Activated naive CD4-positive, alpha-beta T cell treated with anti-CD3 and anti-CD28 coated beads, Interleukin-2, amount 10 ng/mL, durations not matched to agents 7 days and 5 days (primary cell): ENCODE data around the gene NME7.

ENCODE experiments used
- CTCF ChIA-PET: fragments of 350-600 bp; sonication (Branson Sonifier 250); formaldehyde crosslinking; loops from one replicate; lab custom pipeline; 2021; ENCODE audit warnings: antibody characterized with exemption; lab: Charles Lee
- DNase-seq: peaks from one replicate; pipeline ENCODE4 v3.0.0-alpha.2; 2020
- H3K27ac Mint-ChIP-seq: one replicate; pipeline ENCODE4 v1.8.0; 2021; ENCODE audit warnings: mild to moderate bottlenecking, moderate library complexity, mixed read lengths
- H3K27me3 Mint-ChIP-seq: one replicate; pipeline ENCODE4 v1.8.0; 2021; ENCODE audit warnings: mild to moderate bottlenecking, mixed read lengths
- H3K36me3 Mint-ChIP-seq: one replicate; pipeline ENCODE4 v1.8.0; 2021; ENCODE audit warnings: mixed read lengths
- H3K4me1 Mint-ChIP-seq: one replicate; pipeline ENCODE4 v1.8.0; 2021; ENCODE audit warnings: mixed read lengths
- H3K4me3 Mint-ChIP-seq: one replicate; pipeline ENCODE4 v1.8.0; 2021; ENCODE audit warnings: mild to moderate bottlenecking, moderate library complexity, mixed read lengths
- H3K9me3 Mint-ChIP-seq: one replicate; pipeline ENCODE4 v1.8.0; 2021; ENCODE audit warnings: mixed read lengths

NME7 gene

GRCh38 chr1:169098380-169098779, 269.2 kb downstream of the NME7 start:
- CTCF ChIA-PET, result no interaction called here
- H3K4me1 Mint-ChIP-seq, result no peaks in the 10 kb centered on the region
- no peaks in the 10 kb centered on the region for H3K36me3 Mint-ChIP-seq
- no peaks in the 10 kb centered on the region for H3K9me3 Mint-ChIP-seq
- H3K27me3 Mint-ChIP-seq, result peaks cover 13% of the 10 kb centered on the region
- H3K4me3 Mint-ChIP-seq, result no peak overlapping the region
- no peak overlapping the region for H3K27ac Mint-ChIP-seq
- no peak for DNase-seq

- peaks cover 20% of the 10 kb centered on the region for H3K27me3 Mint-ChIP-seq
- no peak overlapping the region for H3K27ac Mint-ChIP-seq
- DNase-seq, result no peak
- H3K36me3 Mint-ChIP-seq, result no peaks in the 10 kb centered on the region
- no peaks in the 10 kb centered on the region for H3K9me3 Mint-ChIP-seq
- H3K4me1 Mint-ChIP-seq, result no peaks in the 10 kb centered on the region
- no peak overlapping the region for H3K4me3 Mint-ChIP-seq
- CTCF ChIA-PET, result no interaction called here
These were observed 272.6 kb downstream of the NME7 start for GRCh38 chr1:169094897-169095569.

DNA sequence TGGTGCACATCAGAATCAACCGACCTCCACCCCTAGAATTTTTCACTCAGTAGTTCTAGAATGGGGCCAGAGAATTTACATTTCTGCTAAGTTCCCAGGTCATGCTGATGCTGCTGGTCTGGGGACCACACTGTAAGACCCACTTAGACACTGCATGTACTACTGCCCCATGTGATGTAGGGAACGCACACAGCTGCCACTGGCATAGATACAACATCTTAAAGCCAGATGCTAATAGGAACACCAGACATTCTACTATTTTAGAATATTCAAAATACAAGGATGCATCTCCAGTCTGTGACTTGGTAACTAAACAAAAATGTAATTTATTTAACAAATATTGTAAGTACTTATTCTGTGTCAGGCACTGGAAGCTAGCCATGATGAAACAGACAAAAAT, 275.2 kb downstream of the NME7 start:
- Mint-ChIP-seq H3K27ac (no peak overlapping the region), H3K4me3 (no peak overlapping the region), H3K27me3 (peaks cover 16% of the 10 kb centered on the region), H3K4me1 (no peaks in the 10 kb centered on the region), H3K36me3 (no peaks in the 10 kb centered on the region), H3K9me3 (no peaks in the 10 kb centered on the region)
- CTCF ChIA-PET, result no interaction called here
- no peak for DNase-seq

DNA sequence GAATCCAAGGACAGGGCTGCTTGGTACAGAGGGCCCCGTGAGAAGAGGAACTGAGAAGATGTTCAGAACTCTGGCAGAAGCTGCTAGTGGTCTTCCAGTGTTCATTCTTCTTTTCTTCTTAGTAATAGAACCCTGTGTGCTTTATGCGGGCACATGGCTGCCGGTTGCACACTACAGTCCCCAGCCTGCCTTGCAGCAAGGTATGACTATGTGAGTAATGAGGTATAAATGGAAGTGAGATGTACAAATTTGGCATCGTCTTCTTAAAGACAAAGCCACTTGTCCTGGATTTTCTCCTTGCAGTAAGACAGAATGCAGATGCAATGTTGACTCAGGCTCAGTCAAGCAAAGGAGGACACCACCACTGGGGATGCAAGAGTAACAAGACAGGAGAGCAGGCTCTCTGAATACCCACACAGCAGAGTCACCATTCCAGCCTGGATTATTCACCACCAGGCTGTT, 276.1 kb downstream of the NME7 start:
- Mint-ChIP-seq H3K27me3 (peaks cover 16% of the 10 kb centered on the region), H3K9me3 (no peaks in the 10 kb centered on the region), H3K36me3 (no peaks in the 10 kb centered on the region), H3K4me3 (no peak overlapping the region), H3K4me1 (no peaks in the 10 kb centered on the region), H3K27ac (no peak overlapping the region)
- no peak for DNase-seq
- CTCF ChIA-PET, result no interaction called here

GRCh38 chr1:169090900-169091311, 276.7 kb downstream of the NME7 start:
- Mint-ChIP-seq H3K27ac (no peak overlapping the region), H3K27me3 (peaks cover 14% of the 10 kb centered on the region), H3K4me3 (no peak overlapping the region), H3K36me3 (no peaks in the 10 kb centered on the region), H3K4me1 (no peaks in the 10 kb centered on the region), H3K9me3 (no peaks in the 10 kb centered on the region)
- CTCF ChIA-PET, result no interaction called here
- no peak for DNase-seq

- Mint-ChIP-seq H3K36me3 (no peaks in the 10 kb centered on the region), H3K9me3 (no peaks in the 10 kb centered on the region), H3K4me3 (no peak overlapping the region), H3K27ac (no peak overlapping the region), H3K4me1 (no peaks in the 10 kb centered on the region), H3K27me3 (peaks cover 18% of the 10 kb centered on the region)
- CTCF ChIA-PET, result no interaction called here
- DNase-seq, result no peak
These were observed 277.2 kb downstream of the NME7 start for GRCh38 chr1:169090308-169090899.

DNA sequence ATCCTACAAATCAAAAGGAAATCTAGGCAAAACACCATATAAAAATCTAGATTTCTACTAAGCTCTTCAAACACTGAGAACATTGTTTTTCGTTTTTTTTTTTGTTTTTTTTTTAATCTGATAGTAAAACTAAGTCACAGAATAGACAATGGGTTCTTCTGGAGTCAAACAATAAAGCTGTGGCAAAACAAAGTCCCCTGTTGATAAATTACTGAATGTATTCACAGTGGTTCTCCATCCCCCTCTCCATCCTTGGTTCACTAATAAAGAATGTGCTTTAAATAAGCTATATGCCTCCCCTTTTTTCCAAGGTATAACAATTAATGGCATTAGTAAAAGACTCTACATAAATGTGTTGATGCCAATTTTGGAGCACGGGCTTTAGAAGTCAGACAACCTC, 277.8 kb downstream of the NME7 start:
- Mint-ChIP-seq H3K27me3 (peaks cover 19% of the 10 kb centered on the region), H3K27ac (no peak overlapping the region), H3K9me3 (no peaks in the 10 kb centered on the region), H3K4me1 (no peaks in the 10 kb centered on the region), H3K4me3 (no peak overlapping the region), H3K36me3 (no peaks in the 10 kb centered on the region)
- CTCF ChIA-PET, result no interaction called here
- DNase-seq, result no peak

DNA sequence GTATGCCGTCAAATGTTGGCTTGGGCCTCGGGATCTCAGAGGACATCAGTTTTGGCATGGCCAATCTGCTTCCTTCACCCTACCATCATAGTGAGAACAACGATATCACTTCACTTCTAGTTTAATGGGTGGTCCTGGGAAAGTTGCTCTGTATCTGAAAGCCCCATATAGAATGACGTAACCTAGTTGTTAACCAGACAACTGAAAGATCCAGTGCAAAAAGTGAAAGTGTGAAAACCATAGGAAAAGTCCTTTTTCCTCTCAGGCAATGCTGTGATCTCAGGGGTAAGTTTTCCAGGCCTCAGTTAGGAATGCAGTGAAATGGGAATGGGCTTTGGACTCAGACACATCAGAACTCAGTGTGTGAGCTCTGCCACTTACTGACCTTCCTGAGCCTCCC, 279.7 kb downstream of the NME7 start:
- Mint-ChIP-seq H3K36me3 (no peaks in the 10 kb centered on the region), H3K4me3 (no peak overlapping the region), H3K27ac (no peak overlapping the region), H3K27me3 (peaks cover 19% of the 10 kb centered on the region), H3K4me1 (no peaks in the 10 kb centered on the region), H3K9me3 (no peaks in the 10 kb centered on the region)
- CTCF ChIA-PET, result no interaction called here
- no peak for DNase-seq

DNA sequence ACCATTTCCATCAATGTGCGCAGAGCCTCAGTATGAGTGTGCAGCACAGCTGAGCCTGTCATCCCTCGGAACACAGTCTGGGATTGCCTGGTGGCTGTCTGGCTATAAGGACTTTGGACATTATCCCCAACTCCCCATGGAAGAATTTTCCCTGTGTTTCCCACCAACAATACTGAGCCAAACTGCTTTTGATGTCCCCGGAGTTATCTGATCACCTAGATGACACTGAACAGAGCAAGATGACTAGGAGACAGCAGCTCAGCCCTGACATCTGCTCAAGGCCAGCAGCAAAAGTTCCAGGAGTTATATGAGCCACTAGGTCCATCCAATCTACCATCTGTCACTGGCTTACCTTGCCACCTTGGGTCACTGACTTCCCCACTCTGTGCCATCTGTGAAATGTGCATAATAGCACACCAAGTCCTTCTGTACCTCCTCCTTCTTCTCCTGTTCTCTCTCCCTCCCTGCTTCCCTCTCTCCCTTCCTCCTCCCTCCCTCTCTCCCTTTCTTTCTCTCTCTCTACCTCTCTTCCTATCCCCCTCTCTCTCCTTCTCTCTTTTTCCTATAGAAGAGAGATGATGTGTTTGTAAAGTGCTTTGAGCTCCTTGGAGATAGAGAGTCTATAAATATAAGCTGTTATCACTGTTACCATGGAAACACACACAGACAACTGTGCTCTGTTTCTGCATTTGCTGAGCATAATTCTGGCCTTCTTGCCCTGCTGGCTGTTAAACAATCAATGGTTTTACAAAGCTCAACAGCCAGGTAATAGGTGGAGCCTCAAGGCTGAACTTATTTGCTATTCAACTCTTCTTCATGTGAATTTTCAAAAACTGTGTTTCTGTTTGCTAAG, 280.8 kb downstream of the NME7 start:
- Mint-ChIP-seq H3K36me3 (no peaks in the 10 kb centered on the region), H3K9me3 (no peaks in the 10 kb centered on the region), H3K27ac (no peak overlapping the region), H3K27me3 (peaks cover 19% of the 10 kb centered on the region), H3K4me3 (no peak overlapping the region), H3K4me1 (no peaks in the 10 kb centered on the region)
- CTCF ChIA-PET, result no interaction called here
- no peak for DNase-seq

- peaks cover 9% of the 10 kb centered on the region for H3K27me3 Mint-ChIP-seq
- no peak for DNase-seq
- no peak overlapping the region for H3K27ac Mint-ChIP-seq
- no peaks in the 10 kb centered on the region for H3K4me1 Mint-ChIP-seq
- H3K36me3 Mint-ChIP-seq, result no peaks in the 10 kb centered on the region
- no peak overlapping the region for H3K4me3 Mint-ChIP-seq
- CTCF ChIA-PET, result no interaction called here
- no peaks in the 10 kb centered on the region for H3K9me3 Mint-ChIP-seq
These were observed 281.7 kb downstream of the NME7 start for GRCh38 chr1:169085911-169086310.
